HL-60/S4 (cell line): Measurements from ENCODE around the gene CYP11A1.

Experiments used
- in situ Hi-C: fragments of 300-500 bp; cut with MboI; formaldehyde crosslinking; loops from 2 replicates; pipeline ENCODE4 v1.14.3; 2022; ENCODE audit warnings: low sequenced_read_pairs

Gene CYP11A1

GRCh38 chr15:74332611-74333010, 34.8 kb downstream of the CYP11A1 start:
- in situ Hi-C loops, result no loop called here

DNA sequence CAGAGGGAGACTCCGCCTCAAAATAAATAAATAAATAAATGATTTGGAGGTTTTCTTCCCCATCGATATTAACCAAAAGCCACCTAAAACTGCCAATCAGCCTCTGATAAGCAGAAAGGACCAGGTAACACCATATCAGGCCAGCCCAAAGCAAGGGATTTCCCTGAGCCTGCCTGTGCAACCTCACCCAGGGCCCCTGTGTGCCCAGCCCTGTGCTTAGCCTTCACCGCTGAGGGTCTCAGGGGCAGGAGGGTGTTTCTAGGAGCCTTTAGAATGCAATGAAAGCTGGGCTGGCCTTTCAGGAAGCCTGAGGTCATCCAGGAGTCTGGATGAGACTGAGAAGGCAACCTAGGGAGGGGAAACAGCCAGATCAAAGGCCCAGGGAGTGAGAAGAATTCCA, 35.4 kb downstream of the CYP11A1 start:
- in situ Hi-C loops, result no loop called here

DNA sequence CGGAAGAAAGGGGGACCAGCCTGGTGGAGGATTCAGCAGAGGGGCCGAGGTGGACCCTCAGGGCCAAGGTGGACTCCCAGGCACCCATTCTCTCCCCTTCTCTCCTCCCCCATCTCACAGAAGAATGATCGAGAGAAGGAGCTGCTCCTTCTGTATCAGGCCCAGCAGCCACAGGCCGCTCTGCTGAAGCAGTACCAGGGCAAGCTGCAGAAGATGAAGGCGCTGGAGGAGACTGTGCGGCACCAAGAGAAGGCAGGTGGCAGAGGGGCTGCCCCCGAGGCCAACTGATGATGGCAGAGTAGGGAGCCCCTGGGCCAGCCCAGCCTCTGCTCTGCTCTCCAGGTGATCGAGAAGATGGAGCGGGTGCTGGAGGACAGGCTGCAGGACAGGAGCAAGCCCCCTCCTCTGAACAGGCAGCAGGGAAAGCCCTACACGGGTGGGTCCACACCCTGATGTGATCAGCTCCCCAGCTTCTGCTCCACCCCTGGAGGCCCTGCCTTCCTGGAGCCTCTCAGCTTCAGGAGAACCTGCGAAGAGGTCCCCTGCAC, 36.5 kb downstream of the CYP11A1 start:
- in situ Hi-C loops, result no loop called here

DNA sequence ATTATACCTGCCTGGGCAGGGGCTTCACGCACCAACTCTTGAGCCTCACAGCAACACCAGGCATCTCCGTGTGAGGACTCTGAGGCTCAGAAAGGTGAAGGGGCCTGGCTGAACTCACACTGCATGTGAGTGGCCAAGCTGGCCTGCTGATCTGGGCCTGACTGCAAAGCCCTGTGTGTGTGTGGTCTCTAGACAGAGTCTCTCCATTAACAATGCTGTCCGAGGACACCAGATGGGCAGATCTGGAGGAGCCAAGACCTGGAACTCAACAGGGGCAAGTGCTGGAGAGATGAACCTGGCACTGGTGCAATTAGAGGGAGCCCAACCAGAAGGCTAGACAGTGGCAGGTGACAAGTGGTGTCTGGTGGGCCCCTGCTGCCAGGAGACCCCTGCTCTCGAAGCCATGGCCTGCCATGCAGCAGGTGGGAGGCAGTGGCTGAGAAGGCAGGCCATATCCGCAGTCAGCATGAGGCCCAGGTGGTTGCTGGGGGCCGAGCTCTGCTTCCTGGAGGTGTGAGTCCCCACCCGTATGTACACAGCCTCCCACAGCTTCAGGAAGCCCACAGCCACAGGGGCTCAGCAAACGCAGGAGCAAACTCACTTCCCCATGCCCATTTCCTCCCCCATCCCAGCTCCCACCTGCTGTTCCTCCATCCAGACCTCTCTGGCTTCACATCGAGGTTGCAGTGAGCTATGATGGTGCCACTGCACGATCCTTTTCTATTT, 39.0 kb downstream of the CYP11A1 start:
- in situ Hi-C loops, result loop anchor here (10.0 kb wide), 1 partner anchor 374 kb away; no protein-coding TSS in a partner anchor

- in situ Hi-C loops, result loop anchor here (10.0 kb wide), 1 partner anchor 373 kb away; no protein-coding TSS in a partner anchor
These were observed 39.7 kb downstream of the CYP11A1 start for GRCh38 chr15:74327756-74328155.

GRCh38 chr15:74326746-74327145, 40.7 kb downstream of the CYP11A1 start:
- in situ Hi-C loops, result loop anchor here (10.0 kb wide), 1 partner anchor 372 kb away; no protein-coding TSS in a partner anchor

DNA sequence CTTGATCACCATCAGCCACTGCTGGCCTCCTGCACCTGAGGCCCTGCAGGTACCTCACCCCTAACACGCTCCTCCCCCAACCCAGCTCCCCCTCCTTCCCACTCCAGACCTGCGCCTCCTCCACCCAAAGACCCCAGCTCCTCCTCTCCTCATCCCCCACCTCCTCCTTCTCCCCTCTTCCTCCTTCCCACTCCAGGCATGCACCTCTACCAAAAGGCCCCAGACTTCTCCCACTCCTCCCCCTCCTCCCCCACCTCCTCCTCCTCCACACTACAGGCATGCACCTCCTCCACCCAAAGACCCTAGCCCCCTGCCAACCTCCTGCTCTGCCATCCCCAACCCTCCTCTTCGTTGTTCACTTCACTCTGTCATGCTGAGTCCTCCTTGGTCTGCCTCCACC, 42.7 kb downstream of the CYP11A1 start:
- in situ Hi-C loops, result loop anchor here (10.0 to 25.0 kb wide), 2 partner anchors 187 to 370 kb away; partner anchors contain the start of gene ISLR2

DNA sequence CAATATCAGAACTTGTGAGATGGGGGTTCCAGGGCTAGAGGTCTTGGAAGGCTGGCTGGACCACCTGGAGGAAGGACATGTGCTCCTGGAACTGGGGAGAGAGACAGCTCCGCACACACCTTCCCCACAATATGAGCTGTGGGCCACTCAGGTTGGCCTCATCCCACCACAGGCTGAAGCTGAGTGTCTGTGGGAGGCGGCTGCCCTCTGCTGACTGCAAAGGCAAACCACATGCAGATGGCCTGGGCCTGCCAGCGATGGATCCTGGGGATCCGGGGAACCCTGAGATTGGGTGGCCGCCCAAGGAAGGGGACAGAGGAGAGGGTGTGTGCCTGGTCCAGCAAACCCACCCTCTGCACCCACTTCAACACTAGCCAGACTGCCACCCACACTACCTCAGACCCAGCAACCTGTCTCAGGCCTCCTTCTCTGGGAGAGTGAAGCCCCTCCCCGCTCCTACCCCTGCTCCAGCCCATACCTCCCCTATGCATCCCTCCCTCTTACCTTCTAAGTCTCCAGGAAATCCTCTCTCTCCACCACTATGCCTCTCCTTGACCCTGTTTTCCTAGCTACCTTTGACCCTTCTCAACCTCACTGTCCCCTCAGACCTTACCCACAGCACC, 44.8 kb downstream of the CYP11A1 start:
- in situ Hi-C loops, result loop anchor here (10.0 to 25.0 kb wide), 2 partner anchors 185 to 368 kb away; partner anchors contain the start of gene ISLR2

GRCh38 chr15:74320352-74321247, 46.8 kb downstream of the CYP11A1 start:
- in situ Hi-C loops, result loop anchor here (10.0 to 25.0 kb wide), 2 partner anchors 183 to 366 kb away; partner anchors contain the start of gene ISLR2

GRCh38 chr15:74319596-74320351, 47.7 kb downstream of the CYP11A1 start:
- in situ Hi-C loops, result loop anchor here (10.0 to 25.0 kb wide), 2 partner anchors 182 to 365 kb away; partner anchors contain the start of gene ISLR2

GRCh38 chr15:74319138-74319460, 48.3 kb downstream of the CYP11A1 start:
- in situ Hi-C loops, result loop anchor here (25.0 kb wide), 1 partner anchor 182 kb away; the partner anchor contains the start of gene ISLR2

- in situ Hi-C loops, result loop anchor here (25.0 kb wide), 1 partner anchor 181 kb away; the partner anchor contains the start of gene ISLR2
These were observed 48.9 kb downstream of the CYP11A1 start for GRCh38 chr15:74318376-74319137.

- in situ Hi-C loops, result loop anchor here (25.0 kb wide), 1 partner anchor 181 kb away; the partner anchor contains the start of gene ISLR2
These were observed 49.5 kb downstream of the CYP11A1 start for GRCh38 chr15:74317820-74318375.

DNA sequence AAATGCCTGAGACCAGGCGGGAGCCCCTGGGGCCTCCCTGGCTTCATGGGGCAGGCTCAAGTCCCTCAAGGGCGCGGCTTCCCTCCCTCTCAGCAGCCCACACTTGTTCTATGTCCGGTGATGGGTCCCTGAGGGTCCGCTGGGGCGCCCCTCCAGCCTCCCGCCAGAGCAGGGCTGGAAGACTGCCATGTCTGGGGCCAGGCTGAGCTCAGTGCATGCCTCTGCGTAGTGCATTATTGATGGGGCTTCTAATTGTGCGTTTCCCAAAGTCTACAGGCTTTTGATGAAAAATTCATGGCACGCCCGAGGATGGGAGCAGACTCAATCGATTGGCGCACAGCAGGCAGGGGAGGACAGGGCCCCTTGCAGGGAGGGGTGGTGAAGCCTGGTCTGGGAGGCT, 51.3 kb downstream of the CYP11A1 start:
- in situ Hi-C loops, result loop anchor here (25.0 kb wide), 1 partner anchor 179 kb away; the partner anchor contains the start of gene ISLR2

GRCh38 chr15:74315626-74316025, 51.8 kb downstream of the CYP11A1 start:
- in situ Hi-C loops, result loop anchor here (25.0 kb wide), 1 partner anchor 178 kb away; the partner anchor contains the start of gene ISLR2

DNA sequence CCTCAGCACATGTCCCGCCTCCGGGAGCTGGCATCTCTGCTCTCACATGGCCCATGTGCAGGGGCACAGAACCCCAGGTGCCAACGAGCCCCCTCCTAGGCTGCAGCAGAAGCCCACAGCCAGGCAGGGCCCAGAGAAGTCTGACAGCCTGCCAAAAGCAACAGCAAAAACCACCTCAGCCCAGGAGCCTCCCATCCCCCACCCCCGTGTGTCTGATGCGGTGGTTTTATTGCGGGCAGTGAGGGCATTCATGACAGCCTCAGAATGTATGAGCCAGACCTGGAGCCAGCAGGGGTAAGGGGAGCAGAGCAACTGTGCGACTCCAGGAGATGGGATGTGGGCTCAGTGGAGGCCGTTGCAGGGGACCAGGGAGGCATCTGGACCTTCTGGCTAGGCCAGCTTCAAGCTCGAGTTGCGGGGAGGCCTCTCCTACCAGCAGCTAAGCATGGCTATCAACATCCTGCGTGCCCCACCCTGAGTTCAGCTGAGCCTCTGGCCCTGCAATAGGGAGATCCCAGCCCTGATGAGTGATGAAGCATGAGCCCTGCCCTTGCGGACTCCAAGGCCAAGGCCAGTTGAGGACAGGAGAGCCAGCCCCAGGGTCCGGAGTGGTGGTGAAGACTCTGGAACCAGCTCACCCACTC, 52.5 kb downstream of the CYP11A1 start:
- in situ Hi-C loops, result loop anchor here (25.0 kb wide), 1 partner anchor 178 kb away; the partner anchor contains the start of gene ISLR2

- in situ Hi-C loops, result loop anchor here (25.0 kb wide), 1 partner anchor 177 kb away; the partner anchor contains the start of gene ISLR2
These were observed 53.6 kb downstream of the CYP11A1 start for GRCh38 chr15:74313889-74314288.
